ENCODE measurements around the gene RHOT2.

RHOT2 gene

GRCh38 chr16:648071-648780 is 19.7 kb upstream of the RHOT2 start:
- DNase-seq: peak; percentile 78

DNA sequence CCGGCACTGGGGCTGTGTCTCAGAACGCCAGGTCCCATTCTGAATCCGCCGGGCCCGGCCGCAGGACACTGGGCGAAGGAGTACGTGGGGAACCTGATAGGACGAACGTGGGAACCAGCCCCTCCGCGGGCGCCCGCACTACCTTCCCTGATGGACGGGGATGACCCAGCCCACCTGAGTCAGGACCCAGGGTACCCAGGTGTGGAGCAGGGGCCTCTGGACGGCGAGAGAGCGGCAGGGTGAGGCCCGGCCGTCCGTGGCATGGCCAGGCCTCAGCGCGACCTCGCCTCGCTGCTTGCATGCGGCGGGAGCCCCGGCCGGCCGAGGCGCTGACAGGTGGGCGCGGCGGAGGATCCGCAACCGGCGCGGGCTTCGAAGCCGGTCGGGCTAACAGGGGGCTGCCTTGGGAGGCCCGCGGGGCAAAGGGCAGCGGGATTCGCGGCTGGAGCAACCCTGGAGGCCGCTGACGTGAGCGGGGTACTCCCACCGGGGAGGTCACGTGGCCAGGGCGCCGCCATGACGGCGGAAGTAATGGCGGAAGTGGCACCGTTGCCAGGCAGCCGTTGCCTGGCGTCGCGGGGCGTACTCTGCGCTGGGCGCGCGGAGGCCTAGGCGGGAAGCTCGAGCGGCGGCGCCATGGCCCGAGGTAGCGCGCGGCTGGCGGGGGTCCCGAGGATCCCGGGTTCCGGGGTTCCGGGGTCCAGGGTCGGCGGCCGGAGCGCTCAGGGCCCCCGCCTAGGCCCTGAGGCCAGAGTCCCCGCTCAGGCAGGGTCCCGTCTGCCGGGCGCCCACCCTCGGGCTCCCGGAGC is 18.9 kb upstream of the RHOT2 start, which contains the start of gene WDR90:
WDR90 (plus strand) TSS at position 585 of the 809 bp plus-strand sequence; CDS start at position 637, 52 bp downstream.
- DNase-seq: peak; percentile 96

GRCh38 chr16:649631-650030 is 18.3 kb upstream of the RHOT2 start:
- DNase-seq: peak; percentile 69

- no peak for DNase-seq
Observed at GRCh38 chr16:651844-652243, 16.1 kb upstream of the RHOT2 start.

DNA sequence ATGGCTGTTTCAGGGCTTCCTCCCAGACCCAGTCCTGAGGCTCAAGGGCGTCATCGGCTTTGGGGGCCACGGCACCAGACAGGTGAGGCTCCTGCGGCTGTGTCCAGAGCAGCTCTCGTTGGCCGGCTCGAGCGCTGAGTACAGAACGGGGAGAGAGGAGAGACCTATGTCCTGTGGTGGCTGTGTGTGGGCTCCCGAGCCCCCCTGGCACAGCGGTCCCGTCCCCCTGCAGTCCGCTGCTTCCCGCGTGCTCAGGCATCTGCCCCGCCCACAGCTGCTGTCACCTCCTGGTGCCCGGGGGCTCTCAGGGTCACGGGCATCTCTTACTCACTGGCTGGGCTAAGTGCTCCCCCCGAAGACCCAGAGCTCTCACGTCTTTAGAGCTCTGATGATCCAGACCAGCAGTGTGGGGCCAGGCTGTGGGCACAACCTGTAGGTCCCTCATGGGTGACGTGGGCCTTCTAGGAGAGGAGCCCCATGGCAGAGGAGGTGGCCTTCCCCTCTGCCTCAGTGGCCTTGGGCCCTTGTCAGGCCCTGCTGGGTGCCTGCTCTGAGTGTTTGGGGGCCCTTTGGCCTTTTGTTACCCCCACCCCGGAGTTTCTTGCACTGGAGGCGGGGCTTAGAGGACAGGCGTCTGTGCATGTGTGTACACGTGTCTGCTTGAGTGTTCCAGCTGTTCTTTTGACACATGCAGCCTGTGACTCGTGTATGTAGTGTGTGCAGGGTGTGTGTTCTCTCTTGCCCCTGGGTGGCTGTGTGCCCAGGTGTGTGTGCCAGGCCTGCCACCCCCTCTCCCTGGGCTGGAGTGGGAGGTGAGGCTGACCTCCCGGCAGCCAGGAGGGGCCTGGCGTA is 15.3 kb upstream of the RHOT2 start:
- no peak for DNase-seq

GRCh38 chr16:654034-654433 is 13.9 kb upstream of the RHOT2 start:
- no peak for DNase-seq

DNA sequence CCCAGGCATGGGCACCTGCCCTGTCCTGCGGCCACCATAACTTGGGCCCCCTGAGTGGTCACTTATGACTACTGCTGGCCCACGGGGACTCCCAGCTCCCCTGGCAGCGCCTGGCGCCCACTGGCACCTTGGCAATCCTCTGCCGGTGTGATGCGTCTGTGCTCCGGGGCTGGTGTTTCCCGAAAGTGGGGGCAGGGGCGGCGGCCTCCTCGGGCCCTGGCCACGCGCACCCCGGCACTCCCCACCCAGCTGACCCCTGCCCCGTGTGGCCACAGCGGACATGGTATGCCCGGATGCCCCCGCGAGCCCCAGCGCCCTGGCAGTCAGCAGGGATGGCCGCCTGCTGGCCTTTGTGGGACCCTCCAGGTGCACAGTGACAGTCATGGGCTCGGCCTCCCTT is 10.4 kb upstream of the RHOT2 start:
- no peak for DNase-seq

GRCh38 chr16:658679-659571 is 9.0 kb upstream of the RHOT2 start:
- no peak for DNase-seq

- DNase-seq: no peak
Observed at GRCh38 chr16:659618-660017, 8.3 kb upstream of the RHOT2 start.

DNA sequence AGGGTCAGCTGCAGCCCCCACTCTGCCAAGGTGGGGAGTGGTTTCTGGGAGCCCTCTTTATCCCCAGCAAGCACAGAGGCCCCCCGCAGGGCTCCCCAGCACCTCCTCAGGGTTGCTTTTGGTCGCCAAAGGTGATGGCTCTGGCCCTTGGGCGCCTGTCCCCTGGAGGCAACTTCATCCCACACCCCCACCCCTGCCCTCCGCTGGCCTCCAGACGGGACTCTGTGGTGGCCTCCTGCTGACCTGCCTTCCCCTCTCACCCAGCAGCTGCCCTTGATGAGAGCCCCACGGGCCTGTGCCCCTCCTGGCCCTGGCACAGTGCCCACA is 7.8 kb upstream of the RHOT2 start:
- DNase-seq: no peak

- DNase-seq: peak; percentile 79
Observed at GRCh38 chr16:660459-661183, 7.3 kb upstream of the RHOT2 start.

DNA sequence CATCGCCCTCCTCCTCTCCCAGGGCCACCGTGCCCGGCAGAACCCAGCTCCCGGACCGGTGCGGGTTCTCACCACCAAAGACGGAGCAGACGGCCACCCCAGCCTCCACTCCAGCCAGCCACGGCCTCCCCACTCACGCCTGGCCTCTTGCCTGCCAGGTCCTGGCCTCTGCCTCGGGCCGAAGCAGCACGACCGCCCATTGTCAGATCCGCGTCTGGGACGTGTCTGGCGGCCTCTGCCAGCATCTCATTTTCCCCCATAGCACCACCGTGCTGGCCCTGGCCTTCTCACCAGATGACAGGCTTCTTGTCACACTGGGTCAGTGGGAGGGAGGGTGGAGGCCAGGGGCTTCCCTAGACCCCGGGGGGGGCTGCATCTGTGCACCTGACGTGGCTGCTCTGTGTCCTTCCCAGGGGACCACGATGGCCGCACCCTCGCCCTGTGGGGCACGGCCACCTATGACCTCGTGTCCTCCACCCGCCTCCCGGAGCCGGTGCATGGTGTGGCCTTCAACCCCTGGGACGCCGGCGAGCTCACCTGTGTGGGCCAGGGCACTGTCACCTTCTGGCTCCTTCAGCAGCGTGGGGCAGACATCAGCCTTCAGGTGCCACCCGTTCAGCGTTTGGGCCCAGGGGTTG is 6.6 kb upstream of the RHOT2 start:
- no peak for DNase-seq

DNA sequence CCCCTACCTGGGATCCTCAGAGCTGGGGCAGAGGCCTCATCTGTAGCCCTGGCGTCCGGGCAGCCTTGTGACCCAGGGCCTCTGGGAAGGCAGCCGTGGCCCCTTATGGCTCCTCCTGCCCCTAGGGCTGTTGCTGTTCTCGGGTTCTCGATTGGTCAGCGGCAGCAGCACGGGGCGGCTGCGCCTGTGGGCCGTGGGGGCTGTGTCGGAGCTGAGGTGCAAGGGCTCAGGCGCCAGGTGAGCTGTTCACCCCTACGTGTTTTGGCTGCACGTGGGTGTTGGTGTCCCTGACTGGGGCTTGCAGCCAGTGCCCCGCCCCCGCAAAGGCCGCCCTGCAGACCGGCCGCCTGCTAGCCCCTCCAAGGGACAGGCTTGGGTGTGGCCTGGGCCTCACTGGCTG is 5.8 kb upstream of the RHOT2 start:
- DNase-seq: no peak

GRCh38 chr16:662597-662996 is 5.3 kb upstream of the RHOT2 start:
- DNase-seq: no peak

DNA sequence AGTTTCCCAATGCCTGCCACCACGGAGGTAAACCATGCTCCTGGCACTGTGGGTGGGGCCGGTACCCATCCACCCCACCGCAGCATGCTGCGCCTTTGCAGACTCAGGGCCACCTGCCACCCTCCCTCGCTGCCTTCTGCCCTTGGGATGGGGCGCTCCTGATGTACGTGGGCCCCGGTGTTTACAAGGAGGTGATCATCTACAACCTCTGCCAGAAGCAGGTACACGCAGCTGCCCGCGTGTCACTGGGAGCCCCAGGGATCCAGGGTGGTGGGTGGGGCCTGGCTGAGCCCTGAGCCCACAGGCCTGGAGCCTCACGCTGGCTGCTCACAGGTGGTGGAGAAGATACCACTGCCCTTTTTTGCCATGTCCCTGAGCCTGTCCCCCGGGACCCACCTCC is 1.4 kb upstream of the RHOT2 start:
- no peak for DNase-seq

GRCh38 chr16:667113-667779 is 686 bp upstream of the RHOT2 start:
- DNase-seq: no peak

DNA sequence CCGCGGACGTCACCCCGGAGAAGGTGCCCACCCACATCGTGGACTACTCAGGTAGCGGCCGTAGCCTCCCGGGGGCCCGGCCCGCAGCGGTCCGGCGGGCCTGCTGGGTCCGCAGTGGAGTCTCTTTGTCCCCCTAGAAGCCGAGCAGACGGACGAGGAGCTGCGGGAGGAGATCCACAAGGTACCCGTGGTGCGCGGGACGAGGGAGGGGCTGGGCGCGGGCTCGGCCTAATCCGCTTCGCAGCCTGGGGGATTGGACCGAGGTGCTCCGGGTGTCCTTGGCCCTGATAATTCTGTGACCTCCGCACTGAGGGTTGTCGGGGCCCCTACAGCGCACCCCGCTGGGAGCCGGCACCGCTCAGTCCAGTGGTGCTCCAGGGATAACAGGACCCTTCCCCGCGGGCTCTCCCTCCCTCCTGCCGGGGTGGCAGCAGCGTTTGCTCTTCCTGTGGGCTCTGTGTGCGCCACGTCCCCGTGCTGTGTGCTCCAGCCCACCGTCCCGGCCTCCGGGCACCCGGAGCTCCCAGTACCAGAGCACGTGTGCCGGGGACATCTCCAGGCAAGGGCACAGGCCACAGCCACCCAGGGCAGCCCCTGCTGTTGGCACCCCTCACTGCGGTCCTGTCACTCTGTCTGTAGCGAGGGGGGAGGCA is 713 bp downstream of the RHOT2 start:
- no peak for DNase-seq

DNA sequence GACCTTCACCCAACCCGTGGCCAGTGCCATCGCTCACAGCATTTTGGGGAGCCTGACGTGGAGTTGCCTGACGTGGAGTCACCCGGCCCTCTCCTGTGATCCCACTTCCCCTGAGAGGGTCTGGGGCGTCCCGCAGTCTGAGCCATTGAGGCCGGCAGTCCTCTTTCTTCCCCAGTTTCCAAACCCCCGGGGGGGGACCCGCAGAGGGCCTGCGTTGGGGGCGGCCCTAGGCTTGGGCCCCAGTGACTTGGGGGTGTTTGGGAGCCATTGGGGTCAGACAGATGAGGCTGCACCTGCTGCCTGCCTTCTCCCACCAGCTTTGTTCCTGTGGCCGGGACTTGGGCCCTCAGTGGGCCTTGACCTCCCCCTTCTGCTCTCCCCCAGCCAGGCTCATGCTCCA is 1.7 kb downstream of the RHOT2 start:
- DNase-seq: no peak

- DNase-seq: no peak
Observed at GRCh38 chr16:670485-671352, 2.8 kb downstream of the RHOT2 start.
